HG02571 (cell line): Measurements from ENCODE around the gene LRRN1.

Source experiments
- ATAC-seq: cut with Tn5 transposase; IDR thresholded peaks from one replicate; pipeline ENCODE4 v1.9.1; 2021; ENCODE audit warnings: mild to moderate bottlenecking, moderate library complexity; ENCODE audit not compliant: unreplicated experiment

Gene LRRN1

GRCh38 chr3:3799173-3800079, at the start of gene LRRN1:
Gene LRRN1, plus strand, starts transcription at chr3:3799431. Its CDS starts 45,211 bp downstream, at chr3:3844642.
- ATAC-seq: no peak

- no peak for ATAC-seq
These were observed 45.8 kb upstream of the LRRN1 start for GRCh38 chr3:3753416-3753815.

GRCh38 chr3:3765661-3766060, 33.6 kb upstream of the LRRN1 start:
- no peak for ATAC-seq

- no peak for ATAC-seq
These were observed 33.1 kb upstream of the LRRN1 start for GRCh38 chr3:3766140-3766539.

- ATAC-seq: no peak
These were observed 28.1 kb upstream of the LRRN1 start for GRCh38 chr3:3771094-3771493.

GRCh38 chr3:3771567-3771966, 27.7 kb upstream of the LRRN1 start:
- ATAC-seq: no peak

- ATAC-seq: no peak
These were observed 26.9 kb upstream of the LRRN1 start for GRCh38 chr3:3772338-3772737.

GRCh38 chr3:3772920-3773319, 26.3 kb upstream of the LRRN1 start:
- ATAC-seq: no peak

- no peak for ATAC-seq
These were observed 22.6 kb upstream of the LRRN1 start for GRCh38 chr3:3776607-3777006.

GRCh38 chr3:3778216-3778615, 21.0 kb upstream of the LRRN1 start:
- ATAC-seq: no peak

- ATAC-seq: no peak
These were observed 20.5 kb upstream of the LRRN1 start for GRCh38 chr3:3778641-3779270.

- ATAC-seq: no peak
These were observed 16.8 kb upstream of the LRRN1 start for GRCh38 chr3:3782457-3782856.

GRCh38 chr3:3783210-3783609, 16.0 kb upstream of the LRRN1 start:
- ATAC-seq: no peak

- ATAC-seq: no peak
These were observed 15.5 kb upstream of the LRRN1 start for GRCh38 chr3:3783696-3784095.

- ATAC-seq: no peak
These were observed 6.8 kb upstream of the LRRN1 start for GRCh38 chr3:3792391-3792790.

- ATAC-seq: no peak
These were observed 559 bp upstream of the LRRN1 start for GRCh38 chr3:3798631-3799113.

GRCh38 chr3:3800080-3800455, 837 bp downstream of the LRRN1 start:
- no peak for ATAC-seq

- ATAC-seq: no peak
These were observed 1.7 kb downstream of the LRRN1 start for GRCh38 chr3:3800685-3801493.

GRCh38 chr3:3801494-3801841, 2.2 kb downstream of the LRRN1 start:
- ATAC-seq: no peak

GRCh38 chr3:3802046-3802445, 2.8 kb downstream of the LRRN1 start:
- no peak for ATAC-seq

- no peak for ATAC-seq
These were observed 5.3 kb downstream of the LRRN1 start for GRCh38 chr3:3804560-3804959.
